Measurements from ENCODE around the gene KLHL14. TPM values are rescaled to one million over a fixed set of nuclear protein-coding genes. Genes with fewer than 3 reads are reported as not detected.

Gene KLHL14
- polyA plus RNA-seq, 1 experiment, result not detected

GRCh38 chr18:32735781-32736180 lies 37.0 kb downstream of the KLHL14 start:
- POLR2A ChIA-PET, result no interaction called here
- DNase-seq (ENCODE audit: low read depth, low spot score), result no peak
- CTCF ChIA-PET, result no interaction called here
- Histone ChIP-seq H3K9me3 (ENCODE audit: control insufficient read depth, insufficient read depth, low read length) (no peaks in the 10 kb centered on the region), H3K4me3 (ENCODE audit: low read depth, low read length) (no peak overlapping the region), H3K27ac (ENCODE audit: low read depth, low read length) (no peak overlapping the region), H3K27me3 (ENCODE audit: control insufficient read depth, insufficient read depth, low read length) (no peaks in the 10 kb centered on the region)
- TF ChIP-seq CTCF (IDR thresholded peaks at IDR 0.05; ENCODE audit: low read depth, low read length), result no peak

GRCh38 chr18:32734442-32734841 lies 38.4 kb downstream of the KLHL14 start:
- H3K9me3 ChIP-seq (ENCODE audit: control insufficient read depth, insufficient read depth, low read length), result no peaks in the 10 kb centered on the region
- H3K27ac ChIP-seq (ENCODE audit: low read depth, low read length), result no peak overlapping the region
- POLR2A ChIA-PET, result no interaction called here
- CTCF ChIA-PET, result no interaction called here
- no peaks in the 10 kb centered on the region for H3K27me3 ChIP-seq (ENCODE audit: control insufficient read depth, insufficient read depth, low read length)
- DNase-seq (ENCODE audit: low read depth, low spot score), result no peak
- no peak for TF ChIP-seq CTCF (IDR thresholded peaks at IDR 0.05; ENCODE audit: low read depth, low read length)
- no peak overlapping the region for H3K4me3 ChIP-seq (ENCODE audit: low read depth, low read length)

- no peak overlapping the region for H3K27ac ChIP-seq (ENCODE audit: low read depth, low read length)
- H3K27me3 ChIP-seq (ENCODE audit: control insufficient read depth, insufficient read depth, low read length), result no peaks in the 10 kb centered on the region
- ChIA-PET CTCF (no interaction called here), POLR2A (no interaction called here)
- no peaks in the 10 kb centered on the region for H3K9me3 ChIP-seq (ENCODE audit: control insufficient read depth, insufficient read depth, low read length)
- DNase-seq (ENCODE audit: low read depth, low spot score), result no peak
- no peak overlapping the region for H3K4me3 ChIP-seq (ENCODE audit: low read depth, low read length)
- no peak for TF ChIP-seq CTCF (IDR thresholded peaks at IDR 0.05; ENCODE audit: low read depth, low read length)
Measured at GRCh38 chr18:32732165-32732564, 40.7 kb downstream of the KLHL14 start.

- Histone ChIP-seq H3K9me3 (ENCODE audit: control insufficient read depth, insufficient read depth, low read length) (no peaks in the 10 kb centered on the region), H3K4me3 (ENCODE audit: low read depth, low read length) (no peak overlapping the region), H3K27me3 (ENCODE audit: control insufficient read depth, insufficient read depth, low read length) (no peaks in the 10 kb centered on the region), H3K27ac (ENCODE audit: low read depth, low read length) (no peak overlapping the region)
- TF ChIP-seq CTCF (IDR thresholded peaks at IDR 0.05; ENCODE audit: low read depth, low read length), result no peak
- POLR2A ChIA-PET, result no interaction called here
- no peak for DNase-seq (ENCODE audit: low read depth, low spot score)
- CTCF ChIA-PET, result interaction anchor here (0.8 kb wide), 1 partner anchor 16 kb away, joined by 13 read pairs; no protein-coding TSS in a partner anchor
Measured at GRCh38 chr18:32730620-32731091, 42.2 kb downstream of the KLHL14 start.

- no peak for TF ChIP-seq CTCF (IDR thresholded peaks at IDR 0.05; ENCODE audit: low read depth, low read length)
- H3K27me3 ChIP-seq (ENCODE audit: control insufficient read depth, insufficient read depth, low read length), result no peaks in the 10 kb centered on the region
- H3K27ac ChIP-seq (ENCODE audit: low read depth, low read length), result no peak overlapping the region
- no peak for DNase-seq (ENCODE audit: low read depth, low spot score)
- ChIA-PET POLR2A (no interaction called here), CTCF (no interaction called here)
- H3K9me3 ChIP-seq (ENCODE audit: control insufficient read depth, insufficient read depth, low read length), result no peaks in the 10 kb centered on the region
- H3K4me3 ChIP-seq (ENCODE audit: low read depth, low read length), result no peak overlapping the region
Measured at GRCh38 chr18:32730068-32730467, 42.8 kb downstream of the KLHL14 start.
